IPS-NIHi7 (cell line): ENCODE results near the gene CDK17.

Experiments used
- DNase-seq: peaks from one replicate; pipeline ENCODE4 v3.0.0; 2012; ENCODE audit warnings: mixed read lengths; ENCODE audit errors: extremely low spot score

Gene CDK17

DNA sequence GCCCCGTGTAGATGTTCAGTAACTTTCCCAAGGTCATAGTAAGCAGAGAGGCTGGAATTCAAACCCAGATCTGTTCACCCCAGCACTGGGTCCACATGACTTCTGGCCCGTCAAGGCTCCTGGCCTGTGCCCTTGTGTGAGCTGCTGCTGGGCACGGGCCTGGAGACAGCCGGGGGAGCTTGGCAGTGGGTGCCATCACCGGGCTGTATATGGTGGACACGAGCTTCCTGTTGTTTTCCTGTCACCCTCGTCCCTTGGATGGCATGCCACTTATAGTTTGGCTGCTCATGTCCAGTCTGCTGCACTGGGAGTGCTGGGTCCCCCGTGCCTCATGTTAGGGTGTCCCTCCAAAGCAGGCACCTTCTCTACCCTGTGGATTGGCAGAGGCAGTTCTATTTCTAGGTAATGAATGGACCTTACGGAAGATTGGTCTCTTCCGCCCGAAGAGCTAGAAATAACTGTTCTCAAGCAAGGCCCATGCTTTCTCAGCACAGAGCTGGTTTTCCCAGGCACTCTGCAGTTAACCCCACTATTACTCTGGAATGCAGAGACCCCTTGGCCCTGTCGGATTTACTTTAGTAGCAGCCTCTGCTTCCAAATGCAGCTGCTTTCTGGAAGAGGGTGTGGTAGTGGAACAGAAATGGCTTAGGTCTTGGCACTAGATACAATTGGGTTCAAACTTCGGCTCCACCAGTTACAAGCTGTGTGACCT is 161.7 kb downstream of the CDK17 start:
- DNase-seq, result no peak

- DNase-seq, result no peak
Observed at GRCh38 chr12:96237465-96238077, 162.7 kb downstream of the CDK17 start.

- no peak for DNase-seq
Observed at GRCh38 chr12:96237035-96237434, 163.2 kb downstream of the CDK17 start.

DNA sequence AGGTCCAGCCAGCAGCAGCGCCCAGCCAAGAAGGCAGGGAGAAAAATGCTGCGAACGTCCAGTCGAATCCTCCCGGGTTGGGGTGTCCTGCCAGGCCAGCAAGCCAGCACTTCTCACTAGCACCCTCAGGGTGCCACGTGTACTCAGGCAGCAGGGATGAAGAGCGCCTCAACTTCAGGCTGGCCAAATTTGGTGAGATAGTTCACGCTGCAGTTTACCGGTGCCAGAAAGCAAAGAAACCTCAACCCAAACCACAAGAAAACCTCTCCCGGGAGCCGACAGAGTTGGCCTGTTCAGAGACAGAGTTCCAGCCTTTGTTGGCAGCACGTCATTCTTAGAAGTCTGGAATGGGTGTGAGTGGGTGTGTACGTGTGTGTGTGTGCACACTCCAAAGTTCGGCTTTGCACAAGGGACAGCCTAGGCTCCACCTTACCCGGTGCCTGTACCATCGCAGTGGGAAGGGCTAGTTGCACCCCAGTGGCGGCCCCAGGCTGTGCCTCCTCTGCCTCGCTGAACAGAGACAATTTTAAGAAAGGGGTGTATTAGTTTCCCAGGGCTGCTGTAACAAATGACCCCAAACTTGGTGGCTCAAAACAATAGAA is 163.9 kb downstream of the CDK17 start:
- DNase-seq, result no peak

GRCh38 chr12:96235484-96235826 is 164.8 kb downstream of the CDK17 start:
- no peak for DNase-seq

DNA sequence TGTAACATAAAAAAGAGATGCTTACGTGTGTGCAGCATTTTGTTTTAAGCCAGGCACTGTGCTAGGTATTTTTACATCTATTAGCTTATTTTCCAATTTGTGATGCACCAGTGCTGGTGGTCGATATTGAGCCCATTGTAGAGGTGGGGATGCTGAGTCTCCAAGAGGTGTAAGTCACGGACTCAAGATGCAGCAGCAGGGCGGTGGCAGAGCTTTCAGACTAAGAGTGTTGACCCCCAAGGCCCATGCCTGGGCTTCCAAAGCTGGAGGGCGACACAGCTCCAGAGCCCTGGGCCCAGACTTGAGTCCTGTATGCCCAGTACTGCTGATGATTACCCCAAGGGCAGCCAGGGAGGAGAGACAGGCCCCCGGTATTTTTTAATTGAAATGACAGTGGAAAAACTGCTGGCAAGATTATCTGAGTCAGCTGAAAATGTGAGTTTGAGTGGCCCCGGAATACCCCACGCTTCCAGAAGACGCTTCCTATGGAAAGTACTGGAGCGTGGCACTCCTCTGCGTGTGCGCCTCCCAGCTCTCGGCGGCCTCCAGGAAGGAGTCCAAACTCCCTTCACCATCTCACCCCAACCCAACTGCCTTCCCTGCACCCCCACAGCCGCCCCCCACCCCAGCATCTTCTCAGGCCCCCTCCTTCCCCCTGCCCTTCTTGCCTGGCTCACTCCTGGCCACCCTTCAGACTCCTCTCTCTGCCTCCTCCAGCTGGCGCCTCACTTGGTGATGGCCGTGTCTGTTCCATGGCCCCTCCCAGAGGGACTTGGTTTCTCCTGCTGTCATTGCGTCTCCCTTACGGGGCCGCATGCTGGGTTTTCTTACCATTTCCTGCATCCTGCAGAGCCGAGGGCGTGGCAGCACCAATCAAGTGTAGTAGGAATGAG is 165.4 kb downstream of the CDK17 start:
- no peak for DNase-seq

DNA sequence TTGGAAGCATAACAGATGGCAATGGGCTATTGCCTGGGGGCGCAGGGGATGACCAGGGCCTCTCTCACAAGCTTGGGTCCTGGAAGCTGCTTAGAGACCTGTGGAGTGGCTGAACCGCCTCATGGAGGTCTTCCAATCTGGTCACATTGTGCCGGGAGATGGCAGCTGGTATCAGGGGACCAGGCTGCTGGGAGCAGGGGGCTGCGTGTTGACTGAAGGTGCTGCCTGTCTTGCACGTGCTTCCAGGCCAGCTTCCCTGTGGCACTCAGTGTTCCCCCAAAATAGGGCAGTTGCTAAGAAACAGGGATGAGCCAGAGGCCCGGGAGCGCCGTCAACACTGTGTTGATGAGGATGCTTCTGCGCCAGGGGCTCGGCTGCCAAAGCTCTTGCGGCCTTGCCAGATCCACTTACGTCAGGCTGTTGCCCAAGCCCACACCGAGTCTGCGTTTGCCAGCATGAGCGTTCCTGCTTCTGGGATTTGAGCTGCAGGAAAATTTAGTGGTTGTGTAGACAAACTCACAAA is 166.2 kb downstream of the CDK17 start:
- no peak for DNase-seq

- DNase-seq, result no peak
Observed at GRCh38 chr12:96233168-96233567, 167.1 kb downstream of the CDK17 start.

DNA sequence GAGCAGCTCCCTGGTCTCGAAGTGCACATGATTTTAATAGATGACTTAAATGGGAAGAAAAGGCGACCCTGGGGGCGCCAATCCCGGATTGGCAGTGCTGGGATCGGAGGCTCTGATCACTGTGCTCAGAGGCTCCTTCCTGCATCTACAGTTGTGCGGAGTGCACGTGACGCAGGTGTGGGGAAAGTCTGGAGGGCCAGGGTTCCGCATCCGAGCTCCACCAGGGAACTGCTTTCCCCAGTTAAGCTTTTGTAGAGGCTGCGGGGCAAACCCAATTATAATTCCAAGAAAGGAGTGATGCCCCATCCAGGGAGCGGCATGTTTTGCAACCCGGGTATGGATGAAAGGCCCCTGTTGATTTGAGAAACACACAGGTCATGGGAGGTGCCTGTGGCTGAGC is 169.6 kb downstream of the CDK17 start:
- no peak for DNase-seq

GRCh38 chr12:96228566-96229248 is 171.5 kb downstream of the CDK17 start:
- no peak for DNase-seq
